ENCODE results near the gene B3GLCT.
A peak's percentile ranks its signal among the peaks of the same experiment; 100 is the strongest.

Gene B3GLCT

GRCh38 chr13:31320946-31321345, 121.2 kb downstream of the B3GLCT start:
- Histone ChIP-seq H3K36me3 (ENCODE audit: insufficient read depth, low read length) (peaks cover 3% of the 10 kb centered on the region; the same call in 1 of the 2 replicates), H3K9ac (ENCODE audit: insufficient read length) (no peak overlapping the region), H3K4me3 (no peak overlapping the region), H3K9me3 (ENCODE audit: low read depth, low read length) (no peaks in the 10 kb centered on the region), H3K27ac (no peak overlapping the region)
- TF ChIP-seq FOXP2 (optimal IDR thresholded peaks at IDR 0.05; ENCODE audit: control extremely low read depth, extremely low read length, insufficient read depth) (no peak), EZH2 (IDR thresholded peaks at IDR 0.05) (no peak), POLR2AphosphoS5 (IDR thresholded peaks at IDR 0.05; ENCODE audit: borderline replicate concordance, low read depth, low read length) (no peak)
- DNase-seq (ENCODE audit: low read depth, low spot score), result no peak

DNA sequence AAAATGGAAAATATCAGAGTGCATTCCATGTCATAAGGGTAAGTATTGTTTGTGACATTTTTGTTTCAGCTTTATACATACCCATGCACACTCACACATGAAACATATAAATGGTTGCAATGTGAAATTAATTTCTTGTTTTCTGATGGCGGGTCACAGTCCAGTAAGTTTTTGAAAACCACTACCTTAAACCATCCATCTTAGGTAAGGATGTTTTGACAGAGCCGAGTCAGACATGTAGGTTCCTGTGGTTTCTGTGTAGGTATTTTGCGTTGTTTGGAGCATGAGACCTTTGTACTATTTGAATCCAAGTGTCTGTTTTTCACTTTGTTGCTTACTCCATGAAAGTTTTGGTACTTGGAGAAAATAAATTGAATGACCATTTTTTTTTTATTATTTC, 121.7 kb downstream of the B3GLCT start:
- Histone ChIP-seq H3K36me3 (ENCODE audit: insufficient read depth, low read length) (peaks cover 3% of the 10 kb centered on the region; the same call in 1 of the 2 replicates), H3K4me3 (no peak overlapping the region), H3K9me3 (ENCODE audit: low read depth, low read length) (no peaks in the 10 kb centered on the region), H3K27ac (no peak overlapping the region), H3K9ac (ENCODE audit: insufficient read length) (no peak overlapping the region)
- TF ChIP-seq EZH2 (IDR thresholded peaks at IDR 0.05) (no peak), FOXP2 (optimal IDR thresholded peaks at IDR 0.05; ENCODE audit: control extremely low read depth, extremely low read length, insufficient read depth) (no peak)
- DNase-seq (ENCODE audit: low read depth, low spot score), result no peak

DNA sequence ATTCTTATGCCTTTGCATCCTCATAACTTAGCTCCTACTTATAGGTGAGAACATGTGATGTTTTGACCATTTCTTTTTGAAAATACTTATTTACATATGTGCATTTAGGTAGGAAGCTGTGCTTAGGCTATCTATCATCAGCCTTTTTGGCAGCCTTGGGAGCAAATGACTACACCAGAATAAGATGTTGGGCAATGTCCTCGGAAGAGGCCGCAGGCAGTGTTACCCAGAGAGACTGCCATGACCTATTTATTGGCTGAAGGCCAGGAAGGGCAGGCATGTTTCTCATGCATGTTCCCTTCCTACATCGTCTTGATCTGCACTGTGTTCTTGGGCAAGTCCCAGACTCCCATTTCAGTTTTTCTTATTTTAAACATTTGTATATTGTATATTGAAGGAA, 122.3 kb downstream of the B3GLCT start:
- no peak for DNase-seq (ENCODE audit: low read depth, low spot score)
- peaks cover 3% of the 10 kb centered on the region; the same call in 1 of the 2 replicates for H3K36me3 ChIP-seq (ENCODE audit: insufficient read depth, low read length)
- no peak for TF ChIP-seq EZH2 (IDR thresholded peaks at IDR 0.05)
- no peak for TF ChIP-seq POLR2AphosphoS5 (IDR thresholded peaks at IDR 0.05; ENCODE audit: borderline replicate concordance, low read depth, low read length)
- TF ChIP-seq FOXP2 (optimal IDR thresholded peaks at IDR 0.05; ENCODE audit: control extremely low read depth, extremely low read length, insufficient read depth), result no peak

DNA sequence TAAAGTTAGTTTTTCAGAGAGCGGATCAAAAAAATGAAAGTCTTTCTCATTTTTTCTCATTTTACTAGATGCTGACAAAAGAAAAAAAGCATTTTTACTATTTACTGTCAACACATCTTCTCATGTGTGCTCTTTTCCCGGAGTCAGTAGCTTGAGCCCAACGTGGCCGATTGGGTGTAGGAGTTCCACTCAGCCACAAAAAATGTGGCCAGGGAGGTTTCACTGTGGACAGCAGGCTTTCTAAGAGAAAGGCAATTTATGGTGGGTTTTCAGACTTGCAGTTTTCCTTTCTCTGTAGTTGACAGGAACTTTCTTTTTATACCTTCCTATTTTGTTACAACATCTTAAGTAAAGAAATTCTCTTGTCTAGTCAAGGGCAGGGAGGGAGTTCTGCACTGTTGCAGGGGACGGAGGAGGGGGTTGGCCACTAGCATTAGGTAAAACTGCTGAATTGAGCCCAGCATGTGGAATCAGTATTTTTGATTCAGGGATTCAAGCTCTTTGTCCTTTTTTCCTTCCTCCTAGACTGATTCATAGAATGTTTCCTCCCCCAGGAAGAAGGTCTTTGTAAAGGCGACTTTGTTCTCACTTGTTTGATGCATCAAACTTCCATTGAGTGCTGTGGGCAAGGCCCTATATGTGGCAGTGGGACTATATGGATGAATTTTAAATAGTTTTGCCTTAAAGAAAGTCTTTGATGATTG, 123.1 kb downstream of the B3GLCT start:
- H3K4me3 ChIP-seq, result no peak overlapping the region
- TF ChIP-seq POLR2AphosphoS5 (IDR thresholded peaks at IDR 0.05; ENCODE audit: borderline replicate concordance, low read depth, low read length), result no peak
- TF ChIP-seq EZH2 (IDR thresholded peaks at IDR 0.05), result no peak
- no peak for TF ChIP-seq FOXP2 (optimal IDR thresholded peaks at IDR 0.05; ENCODE audit: control extremely low read depth, extremely low read length, insufficient read depth)
- DNase-seq (ENCODE audit: low read depth, low spot score), result no peak
- no peaks in the 10 kb centered on the region for H3K9me3 ChIP-seq (ENCODE audit: low read depth, low read length)
- peaks cover 3% of the 10 kb centered on the region; the same call in 1 of the 2 replicates for H3K36me3 ChIP-seq (ENCODE audit: insufficient read depth, low read length)
- H3K27ac ChIP-seq, result no peak overlapping the region
- H3K9ac ChIP-seq (ENCODE audit: insufficient read length), result no peak overlapping the region

More for the DNA sequence above, 122.3 kb downstream of the B3GLCT start:
- no peaks in the 10 kb centered on the region for H3K9me3 ChIP-seq (ENCODE audit: low read depth, low read length)
- no peak overlapping the region for H3K9ac ChIP-seq (ENCODE audit: insufficient read length)
- no peak overlapping the region for H3K27ac ChIP-seq
- no peak overlapping the region for H3K4me3 ChIP-seq

- no peak overlapping the region for H3K9ac ChIP-seq (ENCODE audit: insufficient read length)
- H3K4me3 ChIP-seq, result no peak overlapping the region
- H3K36me3 ChIP-seq (ENCODE audit: insufficient read depth, low read length), result no peaks in the 10 kb centered on the region
- no peak for TF ChIP-seq POLR2AphosphoS5 (IDR thresholded peaks at IDR 0.05; ENCODE audit: borderline replicate concordance, low read depth, low read length)
- no peak for TF ChIP-seq FOXP2 (optimal IDR thresholded peaks at IDR 0.05; ENCODE audit: control extremely low read depth, extremely low read length, insufficient read depth)
- no peak for TF ChIP-seq EZH2 (IDR thresholded peaks at IDR 0.05)
- H3K9me3 ChIP-seq (ENCODE audit: low read depth, low read length), result no peaks in the 10 kb centered on the region
- no peak overlapping the region for H3K27ac ChIP-seq
- DNase-seq (ENCODE audit: low read depth, low spot score), result no peak
Measured at GRCh38 chr13:31327182-31327860, 127.5 kb downstream of the B3GLCT start.

GRCh38 chr13:31328549-31329235, 128.9 kb downstream of the B3GLCT start:
- H3K36me3 ChIP-seq (ENCODE audit: insufficient read depth, low read length), result no peaks in the 10 kb centered on the region
- TF ChIP-seq EZH2 (IDR thresholded peaks at IDR 0.05), result no peak
- TF ChIP-seq FOXP2 (optimal IDR thresholded peaks at IDR 0.05; ENCODE audit: control extremely low read depth, extremely low read length, insufficient read depth), result no peak
- TF ChIP-seq POLR2AphosphoS5 (IDR thresholded peaks at IDR 0.05; ENCODE audit: borderline replicate concordance, low read depth, low read length), result no peak
- H3K9ac ChIP-seq (ENCODE audit: insufficient read length), result no peak overlapping the region
- no peak for DNase-seq (ENCODE audit: low read depth, low spot score)
- no peak overlapping the region for H3K27ac ChIP-seq
- no peaks in the 10 kb centered on the region for H3K9me3 ChIP-seq (ENCODE audit: low read depth, low read length)
- no peak overlapping the region for H3K4me3 ChIP-seq

DNA sequence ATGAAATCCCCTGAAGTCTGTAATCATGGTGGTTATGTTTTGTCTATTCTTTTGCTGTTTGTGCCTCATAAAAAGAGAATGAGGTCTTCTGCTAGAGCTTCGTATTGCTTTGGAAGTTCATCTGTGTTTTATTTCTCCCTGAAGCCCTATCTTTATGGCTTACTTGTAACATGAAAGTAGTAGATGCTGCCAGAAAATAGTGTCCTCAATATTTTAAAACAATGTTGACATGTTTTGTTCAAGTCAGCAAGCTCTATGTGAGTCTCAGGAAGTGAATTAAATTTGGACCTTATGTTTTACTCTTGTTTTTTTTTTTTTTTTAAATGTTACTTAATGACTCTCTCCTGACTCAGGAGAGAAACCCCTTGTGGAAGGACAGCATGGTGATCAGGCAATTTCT, 130.5 kb downstream of the B3GLCT start:
- no peak for DNase-seq (ENCODE audit: low read depth, low spot score)
- no peaks in the 10 kb centered on the region for H3K36me3 ChIP-seq (ENCODE audit: insufficient read depth, low read length)
- TF ChIP-seq EZH2 (IDR thresholded peaks at IDR 0.05), result no peak
- TF ChIP-seq POLR2AphosphoS5 (IDR thresholded peaks at IDR 0.05; ENCODE audit: borderline replicate concordance, low read depth, low read length), result no peak
- TF ChIP-seq FOXP2 (optimal IDR thresholded peaks at IDR 0.05; ENCODE audit: control extremely low read depth, extremely low read length, insufficient read depth), result no peak

GRCh38 chr13:31331068-31331467, 131.3 kb downstream of the B3GLCT start:
- no peak overlapping the region for H3K4me3 ChIP-seq

More for the DNA sequence above, 130.5 kb downstream of the B3GLCT start:
- H3K9me3 ChIP-seq (ENCODE audit: low read depth, low read length), result no peaks in the 10 kb centered on the region
- no peak overlapping the region for H3K9ac ChIP-seq (ENCODE audit: insufficient read length)
- H3K4me3 ChIP-seq, result no peak overlapping the region
- peak overlapping the region; percentile 78 for H3K27ac ChIP-seq

More at GRCh38 chr13:31331068-31331467, 131.3 kb downstream of the B3GLCT start:
- no peaks in the 10 kb centered on the region for H3K36me3 ChIP-seq (ENCODE audit: insufficient read depth, low read length)
- DNase-seq (ENCODE audit: low read depth, low spot score), result no peak
- H3K27ac ChIP-seq, result no peak overlapping the region
- H3K9me3 ChIP-seq (ENCODE audit: low read depth, low read length), result no peaks in the 10 kb centered on the region
- no peak overlapping the region for H3K9ac ChIP-seq (ENCODE audit: insufficient read length)
- TF ChIP-seq POLR2AphosphoS5 (IDR thresholded peaks at IDR 0.05; ENCODE audit: borderline replicate concordance, low read depth, low read length) (no peak), EZH2 (IDR thresholded peaks at IDR 0.05) (no peak), FOXP2 (optimal IDR thresholded peaks at IDR 0.05; ENCODE audit: control extremely low read depth, extremely low read length, insufficient read depth) (no peak)

Measured in SK-N-MC (cell line).